Measurements from ENCODE around the gene GRSF1. TPM values are rescaled to one million over a fixed set of nuclear protein-coding genes. Genes with fewer than 3 reads are reported as not detected.
A peak's percentile ranks its signal among the peaks of the same experiment; 100 is the strongest.
"Not testable (repeated sequence)": the region's sequence is repeated elsewhere in the genome, so short reads cannot be mapped to it uniquely, and the experiment has no call there.

The GRSF1 gene
- total RNA-seq, 1 donor from 2014 or later: 54.6 TPM

- ATAC-seq (no peak), DNase-seq (no peak)
- intact Hi-C loops (cut with DNase I): no loop called here
- Histone ChIP-seq H3K27ac (no peak overlapping the region), H3K36me3 (no peaks in the 10 kb centered on the region), H3K9me3 (no peaks in the 10 kb centered on the region), H3K27me3 (ENCODE audit: low read depth) (no peaks in the 10 kb centered on the region), H3K4me1 (peaks cover 22% of the 10 kb centered on the region), H3K4me3 (no peak overlapping the region)
- TF ChIP-seq CTCF (IDR thresholded peaks at IDR 0.05): no peak
Observed at GRCh38 chr4:70841211-70841610, 1.5 kb upstream of the GRSF1 start.

GRCh38 chr4:70840631-70841030, 941 bp upstream of the GRSF1 start:
- H3K27ac ChIP-seq; H3K9me3 ChIP-seq; ATAC-seq; H3K36me3 ChIP-seq; H3K27me3 ChIP-seq (ENCODE audit: low read depth); intact Hi-C loops (cut with DNase I); DNase-seq; H3K4me3 ChIP-seq: not testable (repeated sequence)
- peaks cover 27% of the 10 kb centered on the region for H3K4me1 ChIP-seq

- peak; percentile 66 for DNase-seq
- H3K9me3 ChIP-seq; H3K36me3 ChIP-seq; H3K27me3 ChIP-seq (ENCODE audit: low read depth); intact Hi-C loops (cut with DNase I); H3K27ac ChIP-seq: not testable (repeated sequence)
- peak in 1 of 2 donors; percentile 2 for ATAC-seq
- peaks cover 30% of the 10 kb centered on the region for H3K4me1 ChIP-seq
- peak overlapping the region; percentile 14 for H3K4me3 ChIP-seq
Observed at GRCh38 chr4:70840137-70840536, 447 bp upstream of the GRSF1 start.

- H3K4me3 ChIP-seq: peak overlapping the region; percentile 83
- peaks cover 30% of the 10 kb centered on the region for H3K4me1 ChIP-seq
- ATAC-seq (peak; percentile 86 to 88), DNase-seq (peak; percentile 84)
- no peaks in the 10 kb centered on the region for H3K9me3 ChIP-seq
- H3K27ac ChIP-seq: peak overlapping the region; percentile 95
- no peak for TF ChIP-seq CTCF (IDR thresholded peaks at IDR 0.05)
- H3K27me3 ChIP-seq (ENCODE audit: low read depth): no peaks in the 10 kb centered on the region
- peaks cover 20% of the 10 kb centered on the region for H3K36me3 ChIP-seq
- intact Hi-C loops (cut with DNase I): no loop called here
Observed at GRCh38 chr4:70838666-70839588, 763 bp downstream of the GRSF1 start.

- no peak for TF ChIP-seq CTCF (IDR thresholded peaks at IDR 0.05)
- no peaks in the 10 kb centered on the region for H3K27me3 ChIP-seq (ENCODE audit: low read depth)
- no peaks in the 10 kb centered on the region for H3K9me3 ChIP-seq
- ATAC-seq (no peak), DNase-seq (no peak)
- peaks cover 28% of the 10 kb centered on the region for H3K36me3 ChIP-seq
- H3K4me1 ChIP-seq: peaks cover 30% of the 10 kb centered on the region
- peak overlapping the region; percentile 95 for H3K27ac ChIP-seq
- intact Hi-C loops (cut with DNase I): no loop called here
- H3K4me3 ChIP-seq: peak overlapping the region; percentile 83
Observed at GRCh38 chr4:70838204-70838603, 1.5 kb downstream of the GRSF1 start.

- H3K4me1 ChIP-seq: peaks cover 30% of the 10 kb centered on the region
- DNase-seq (no peak), ATAC-seq (no peak)
- H3K27ac ChIP-seq: no peak overlapping the region
- H3K9me3 ChIP-seq: no peaks in the 10 kb centered on the region
- H3K36me3 ChIP-seq: peaks cover 49% of the 10 kb centered on the region
- intact Hi-C loops (cut with DNase I): no loop called here
- H3K27me3 ChIP-seq (ENCODE audit: low read depth): no peaks in the 10 kb centered on the region
- TF ChIP-seq CTCF (IDR thresholded peaks at IDR 0.05): no peak
- no peak overlapping the region for H3K4me3 ChIP-seq
Observed at GRCh38 chr4:70836081-70836480, 3.6 kb downstream of the GRSF1 start.
